Measurements from ENCODE around the gene HEBP2.

The HEBP2 gene

GRCh38 chr6:138432063-138432356 lies 28.0 kb downstream of the HEBP2 start:
- no peak for TF ChIP-seq CTCF (conservative IDR thresholded peaks at IDR 0.05; ENCODE audit: low read length)
- no peak for DNase-seq (ENCODE audit: low read depth)

GRCh38 chr6:138434096-138434495 lies 30.1 kb downstream of the HEBP2 start:
- H3K4me3 ChIP-seq (ENCODE audit: low read length): no peak overlapping the region
- no peak for DNase-seq (ENCODE audit: low read depth)
- TF ChIP-seq CTCF (conservative IDR thresholded peaks at IDR 0.05; ENCODE audit: low read length): no peak

More at GRCh38 chr6:138432063-138432356, 28.0 kb downstream of the HEBP2 start:
- no peak overlapping the region for H3K4me3 ChIP-seq (ENCODE audit: low read length)

GRCh38 chr6:138434925-138435324 lies 30.9 kb downstream of the HEBP2 start:
- no peak for DNase-seq (ENCODE audit: low read depth)
- no peak overlapping the region for H3K4me3 ChIP-seq (ENCODE audit: low read length)
- no peak for TF ChIP-seq CTCF (conservative IDR thresholded peaks at IDR 0.05; ENCODE audit: low read length)

- TF ChIP-seq CTCF (conservative IDR thresholded peaks at IDR 0.05; ENCODE audit: low read length): no peak
- DNase-seq (ENCODE audit: low read depth): no peak
Measured at GRCh38 chr6:138439546-138439945, 35.5 kb downstream of the HEBP2 start.

GRCh38 chr6:138440296-138440695 lies 36.3 kb downstream of the HEBP2 start:
- no peak for DNase-seq (ENCODE audit: low read depth)
- H3K4me3 ChIP-seq (ENCODE audit: low read length): no peak overlapping the region
- TF ChIP-seq CTCF (conservative IDR thresholded peaks at IDR 0.05; ENCODE audit: low read length): no peak

More at GRCh38 chr6:138439546-138439945, 35.5 kb downstream of the HEBP2 start:
- no peak overlapping the region for H3K4me3 ChIP-seq (ENCODE audit: low read length)

GRCh38 chr6:138440758-138441357 lies 36.8 kb downstream of the HEBP2 start:
- no peak overlapping the region for H3K4me3 ChIP-seq (ENCODE audit: low read length)

More at GRCh38 chr6:138440758-138441357, 36.8 kb downstream of the HEBP2 start:
- no peak for DNase-seq (ENCODE audit: low read depth)
- no peak for TF ChIP-seq CTCF (conservative IDR thresholded peaks at IDR 0.05; ENCODE audit: low read length)

All from AG10803 (cell line).